Neutrophil (primary cell): ENCODE results near the gene JMJD1C.
A peak's percentile ranks its signal among the peaks of the same experiment; 100 is the strongest.
"Not testable (repeated sequence)": the region's sequence is repeated elsewhere in the genome, so short reads cannot be mapped to it uniquely, and the experiment has no call there.

ENCODE experiments used
- H3K27ac ChIP-seq: fragments of 200-600 bp; sonication (generic); 2 replicates; pipeline ENCODE4 v1.5.1; 2016; ENCODE audit warnings: mild to moderate bottlenecking, moderate library complexity
- H3K27me3 ChIP-seq: fragments of 200-600 bp; sonication (generic); 2 replicates; pipeline ENCODE4 v1.6.0; 2016; ENCODE audit warnings: mild to moderate bottlenecking
- H3K36me3 ChIP-seq: fragments of 200-600 bp; sonication (generic); 2 replicates; pipeline ENCODE4 v1.5.1; 2017
- H3K4me1 ChIP-seq, 2 experiments: fragments of 200-600 bp in 1 of 2; sonication (generic) in 1 of 2; 1 replicate in 1 of 2; 2 replicates in 1 of 2; pipeline versions ENCODE4 v1.5.1 to v1.6.1; 2013 to 2016; ENCODE audit warnings: low read depth in 1 of 2, low read length in 1 of 2, mild to moderate bottlenecking in 1 of 2, moderate library complexity in 1 of 2; ENCODE audit not compliant: control insufficient read depth in 1 of 2, insufficient read depth in 1 of 2
- H3K4me3 ChIP-seq, 2 experiments: fragments of 200-600 bp in 1 of 2; sonication (generic) in 1 of 2; 1 replicate in 1 of 2; 2 replicates in 1 of 2; pipeline ENCODE4 v1.5.1; 2013 to 2016; ENCODE audit warnings: low read depth in 1 of 2, low read length in 1 of 2, mild to moderate bottlenecking in 1 of 2, moderate library complexity in 1 of 2
- H3K9me3 ChIP-seq: fragments of 200-600 bp; sonication (generic); 2 replicates; pipeline ENCODE4 v1.5.1; 2016
- TF ChIP-seq, protein P1 (sequence below): fragments of 200-600 bp; sonication (generic); IDR thresholded peaks from 2 replicates; pipeline ENCODE4 v1.5.1; 2016; ENCODE audit warnings: antibody characterized with exemption

Gene JMJD1C

DNA sequence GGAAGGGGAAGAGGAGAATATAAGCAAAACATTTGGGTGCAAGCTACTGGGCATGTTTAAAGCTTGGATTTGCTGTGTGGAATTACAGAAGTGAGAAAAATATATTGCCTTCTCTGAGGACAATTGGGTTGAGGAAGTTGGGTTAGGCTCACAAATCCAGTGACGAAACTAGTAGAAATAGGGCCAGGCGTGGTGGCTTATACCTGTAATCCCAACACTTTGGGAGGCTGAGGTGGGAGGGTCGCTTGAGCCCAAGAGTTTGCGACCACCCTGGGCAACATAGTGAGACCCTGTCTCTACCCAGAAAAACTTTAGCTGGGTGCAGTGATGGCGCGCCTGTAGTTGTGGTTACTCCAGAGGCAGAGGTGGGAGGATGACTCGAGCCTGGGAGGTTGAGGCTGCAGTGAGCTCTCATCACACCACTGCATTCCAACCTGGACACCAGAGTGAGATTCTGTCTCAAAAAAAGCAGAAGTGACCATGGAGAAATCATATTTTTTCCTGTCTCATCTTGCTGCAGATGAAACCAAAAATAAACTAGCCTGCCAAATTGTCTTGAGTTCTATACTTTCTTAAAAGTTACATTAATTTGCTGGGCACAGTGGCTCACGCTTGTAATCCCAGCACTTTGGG is 310.3 kb downstream of the JMJD1C start:
- H3K36me3 ChIP-seq: peaks cover 60% of the 10 kb centered on the region
- no peaks in the 10 kb centered on the region for H3K9me3 ChIP-seq
- peak overlapping the region in 1 of 2 experiments; percentile 18 for H3K4me3 ChIP-seq
- TF ChIP-seq, protein P1, sequence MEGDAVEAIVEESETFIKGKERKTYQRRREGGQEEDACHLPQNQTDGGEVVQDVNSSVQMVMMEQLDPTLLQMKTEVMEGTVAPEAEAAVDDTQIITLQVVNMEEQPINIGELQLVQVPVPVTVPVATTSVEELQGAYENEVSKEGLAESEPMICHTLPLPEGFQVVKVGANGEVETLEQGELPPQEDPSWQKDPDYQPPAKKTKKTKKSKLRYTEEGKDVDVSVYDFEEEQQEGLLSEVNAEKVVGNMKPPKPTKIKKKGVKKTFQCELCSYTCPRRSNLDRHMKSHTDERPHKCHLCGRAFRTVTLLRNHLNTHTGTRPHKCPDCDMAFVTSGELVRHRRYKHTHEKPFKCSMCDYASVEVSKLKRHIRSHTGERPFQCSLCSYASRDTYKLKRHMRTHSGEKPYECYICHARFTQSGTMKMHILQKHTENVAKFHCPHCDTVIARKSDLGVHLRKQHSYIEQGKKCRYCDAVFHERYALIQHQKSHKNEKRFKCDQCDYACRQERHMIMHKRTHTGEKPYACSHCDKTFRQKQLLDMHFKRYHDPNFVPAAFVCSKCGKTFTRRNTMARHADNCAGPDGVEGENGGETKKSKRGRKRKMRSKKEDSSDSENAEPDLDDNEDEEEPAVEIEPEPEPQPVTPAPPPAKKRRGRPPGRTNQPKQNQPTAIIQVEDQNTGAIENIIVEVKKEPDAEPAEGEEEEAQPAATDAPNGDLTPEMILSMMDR: no peak
- no peaks in the 10 kb centered on the region for H3K27me3 ChIP-seq
- H3K4me1 ChIP-seq: peaks cover 26 to 37% of the 10 kb centered on the region in 2 experiments
- peak overlapping the region; percentile 86 for H3K27ac ChIP-seq

DNA sequence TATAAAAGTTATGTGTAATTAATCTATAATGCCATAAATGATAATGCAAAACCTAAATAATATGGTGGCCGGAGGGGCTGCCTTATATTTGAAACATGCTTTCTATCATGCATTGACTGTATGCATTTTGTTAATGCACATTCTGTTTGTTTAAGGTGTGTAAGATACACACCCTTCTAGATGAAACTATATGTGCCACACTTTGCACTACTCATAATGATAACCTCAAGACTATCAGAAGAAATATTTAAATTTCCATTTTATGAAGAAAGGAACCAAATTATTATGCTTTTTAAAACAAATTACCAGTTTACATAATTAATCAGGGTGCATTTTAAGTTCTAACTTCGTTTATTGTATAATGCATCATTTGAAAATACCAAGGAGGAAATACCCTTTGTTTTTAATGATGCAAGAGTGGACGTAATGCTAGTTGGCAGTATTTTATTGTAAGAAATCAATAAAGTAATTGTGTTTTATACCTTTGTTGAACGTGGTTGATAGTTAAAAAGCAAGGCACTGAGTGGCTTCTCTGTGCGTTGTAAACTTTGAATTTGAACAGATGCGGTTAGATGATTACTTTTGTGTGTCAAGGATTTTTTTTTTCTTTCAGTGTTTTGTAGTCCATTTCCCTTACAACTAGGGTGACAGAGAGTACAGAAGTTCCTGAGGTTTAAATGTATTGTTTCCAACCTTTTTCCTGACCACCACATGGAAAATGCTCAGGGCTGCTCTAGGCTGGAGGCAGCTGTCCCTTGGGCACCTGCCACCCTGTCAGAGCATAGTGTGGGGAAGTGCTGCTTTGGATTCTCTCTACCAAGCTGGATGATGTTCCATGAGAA is 311.0 kb downstream of the JMJD1C start:
- H3K4me3 ChIP-seq: peak overlapping the region in 1 of 2 experiments; percentile 18
- H3K9me3 ChIP-seq: no peaks in the 10 kb centered on the region
- H3K27ac ChIP-seq: peak overlapping the region; percentile 86
- H3K27me3 ChIP-seq: no peaks in the 10 kb centered on the region
- H3K36me3 ChIP-seq: peaks cover 65% of the 10 kb centered on the region
- TF ChIP-seq, protein P1: no peak
- H3K4me1 ChIP-seq: peaks cover 26 to 38% of the 10 kb centered on the region in 2 experiments

DNA sequence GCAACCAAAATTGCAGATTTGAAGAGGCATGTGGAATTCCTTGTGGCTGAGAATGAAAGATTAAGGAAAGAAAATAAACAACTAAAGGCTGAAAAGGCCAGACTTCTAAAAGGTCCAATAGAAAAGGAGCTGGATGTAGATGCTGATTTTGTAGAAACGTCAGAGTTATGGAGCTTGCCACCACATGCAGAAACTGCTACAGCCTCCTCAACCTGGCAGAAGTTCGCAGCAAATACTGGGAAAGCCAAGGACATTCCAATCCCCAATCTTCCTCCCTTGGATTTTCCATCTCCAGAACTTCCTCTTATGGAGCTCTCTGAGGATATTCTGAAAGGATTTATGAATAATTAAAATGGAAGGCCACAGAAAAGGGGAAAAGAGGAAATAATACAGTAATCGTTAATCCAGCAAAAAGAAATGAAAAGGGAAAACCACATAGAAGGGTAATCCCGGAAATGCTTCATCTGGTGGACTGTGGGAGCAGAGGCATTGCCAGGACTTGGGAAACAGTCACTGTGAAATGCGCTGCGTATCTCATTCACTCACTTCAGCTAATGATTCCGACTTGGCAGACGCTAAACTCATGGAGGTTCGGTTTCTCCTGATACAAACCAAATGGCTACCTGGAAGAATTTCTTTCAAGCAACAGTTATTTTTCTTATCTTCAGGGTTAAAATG is 311.8 kb downstream of the JMJD1C start:
- H3K36me3 ChIP-seq: peaks cover 72% of the 10 kb centered on the region
- H3K4me1 ChIP-seq: peaks cover 26 to 38% of the 10 kb centered on the region in 2 experiments
- H3K9me3 ChIP-seq, H3K27me3 ChIP-seq, H3K27ac ChIP-seq, H3K4me3 ChIP-seq: not testable (repeated sequence)

DNA sequence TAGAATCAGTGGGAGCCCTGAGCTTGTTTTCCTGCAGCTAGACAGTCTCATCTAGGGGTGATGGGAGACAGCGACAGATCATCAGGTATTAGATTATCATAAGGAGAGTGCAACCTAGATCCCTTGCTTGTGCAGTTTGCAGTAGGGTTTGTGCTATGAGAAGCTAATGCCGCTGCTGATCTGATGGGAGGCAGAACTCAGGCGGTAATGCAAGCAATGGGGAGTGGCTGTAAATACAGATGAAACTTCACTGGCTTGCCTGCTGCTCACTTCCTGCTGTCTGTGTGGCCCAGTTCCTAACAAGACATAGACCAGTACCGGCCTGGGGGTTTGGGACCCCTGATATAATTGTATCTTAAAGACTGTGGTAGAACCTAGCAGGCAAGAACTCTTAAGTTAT is 315.0 kb downstream of the JMJD1C start:
- H3K4me1 ChIP-seq: peaks cover 14 to 36% of the 10 kb centered on the region in 2 experiments
- peak overlapping the region; percentile 44 for H3K27ac ChIP-seq
- H3K36me3 ChIP-seq: peaks cover 97% of the 10 kb centered on the region
- H3K27me3 ChIP-seq: no peaks in the 10 kb centered on the region
- H3K4me3 ChIP-seq: no peak overlapping the region
- H3K9me3 ChIP-seq: no peaks in the 10 kb centered on the region
- TF ChIP-seq, protein P1: no peak

DNA sequence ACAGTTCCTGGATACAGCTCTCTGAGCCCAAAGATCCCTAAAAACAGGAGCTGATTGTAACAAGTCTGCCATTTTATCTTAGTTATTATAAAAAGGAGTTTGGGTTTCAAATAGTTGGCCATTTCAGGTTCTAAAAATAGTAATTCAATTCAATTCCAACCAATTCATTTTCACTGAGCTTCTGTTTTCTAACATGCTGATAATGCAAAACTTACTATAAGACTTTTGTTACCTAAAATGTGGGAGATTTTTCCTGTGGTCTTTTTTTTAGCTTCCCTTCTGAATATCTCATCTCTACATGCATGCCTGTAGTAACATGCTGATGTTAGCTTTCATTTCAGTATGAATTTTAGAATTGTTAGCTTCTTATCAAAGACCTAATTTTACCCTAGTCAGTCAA is 319.3 kb downstream of the JMJD1C start:
- Histone ChIP-seq H3K4me3 (no peak overlapping the region), H3K4me1 (peaks cover 24 to 52% of the 10 kb centered on the region in 2 experiments), H3K36me3 (peaks cover 71% of the 10 kb centered on the region), H3K9me3 (no peaks in the 10 kb centered on the region), H3K27me3 (no peaks in the 10 kb centered on the region), H3K27ac (peak overlapping the region; percentile 46)
- TF ChIP-seq, protein P1: no peak
